Trophoblast cell (in vitro differentiated cells and primary cell): Measurements from ENCODE around the gene GAREM1. TPM values are rescaled to one million over a fixed set of nuclear protein-coding genes. Genes with fewer than 3 reads are reported as not detected.

Source experiments
- DNase-seq, 2 donors: peaks; one replicate each; pipeline ENCODE4 v3.0.0-alpha.2; 2016
- H2AFZ ChIP-seq: 2 replicates; pipeline ENCODE4 v1.6.1; 2013; ENCODE audit warnings: low read length, moderate library complexity, mild to moderate bottlenecking; ENCODE audit not compliant: insufficient read depth, poor library complexity
- H2AK5ac ChIP-seq: 2 replicates; pipeline ENCODE4 v1.6.1; 2013; ENCODE audit warnings: mild to moderate bottlenecking, low read length
- H2BK120ac ChIP-seq: 2 replicates; pipeline ENCODE4 v1.6.1; 2013; ENCODE audit warnings: low read length, mild to moderate bottlenecking, moderate library complexity; ENCODE audit not compliant: insufficient read depth, poor library complexity
- H2BK12ac ChIP-seq: 2 replicates; pipeline ENCODE4 v1.6.1; 2013; ENCODE audit warnings: mild to moderate bottlenecking, low read length, moderate library complexity
- H2BK5ac ChIP-seq: 2 replicates; pipeline ENCODE4 v1.6.1; 2013; ENCODE audit warnings: low read length, low read depth, moderate library complexity, mild to moderate bottlenecking; ENCODE audit not compliant: poor library complexity
- H3K14ac ChIP-seq: 2 replicates; pipeline ENCODE4 v1.6.1; 2013; ENCODE audit warnings: mild to moderate bottlenecking, low read length
- H3K18ac ChIP-seq: 2 replicates; pipeline ENCODE4 v1.6.1; 2013; ENCODE audit warnings: mild to moderate bottlenecking, low read length
- H3K23ac ChIP-seq: 2 replicates; pipeline ENCODE4 v1.6.1; 2013; ENCODE audit warnings: low read length
- H3K27ac ChIP-seq: 2 replicates; pipeline ENCODE4 v1.5.1; 2013; ENCODE audit warnings: low read depth, mild to moderate bottlenecking, inconsistent platforms, low read length, moderate library complexity
- H3K27me3 ChIP-seq: 2 replicates; pipeline ENCODE4 v1.6.1; 2013; ENCODE audit warnings: inconsistent platforms, mild to moderate bottlenecking, low read length, moderate library complexity; ENCODE audit not compliant: insufficient read depth
- H3K36me3 ChIP-seq, 2 experiments: 1 replicate in 1 of 2; 2 replicates in 1 of 2; pipeline ENCODE4 v1.6.1; 2013; ENCODE audit warnings: low read length in 2 of 2, mild to moderate bottlenecking in 2 of 2, moderate library complexity in 1 of 2; ENCODE audit not compliant: insufficient read depth in 2 of 2, control insufficient read depth in 1 of 2
- H3K4ac ChIP-seq: 2 replicates; pipeline ENCODE4 v1.6.1; 2013; ENCODE audit warnings: low read depth, mild to moderate bottlenecking, low read length, moderate library complexity
- H3K4me1 ChIP-seq, 2 experiments: 1 replicate in 1 of 2; 2 replicates in 1 of 2; pipeline ENCODE4 v1.6.1; 2013; ENCODE audit warnings: low read length in 2 of 2, mild to moderate bottlenecking in 2 of 2, moderate library complexity in 1 of 2; ENCODE audit not compliant: insufficient read depth in 2 of 2, control insufficient read depth in 1 of 2
- H3K4me2 ChIP-seq: 2 replicates; pipeline ENCODE4 v1.6.1; 2013; ENCODE audit warnings: inconsistent platforms, mild to moderate bottlenecking, low read length, moderate library complexity
- H3K4me3 ChIP-seq: 2 replicates; pipeline ENCODE4 v1.5.1; 2013; ENCODE audit warnings: mild to moderate bottlenecking, low read depth, low read length, inconsistent platforms
- H3K79me1 ChIP-seq: one replicate; pipeline ENCODE4 v1.6.1; 2013; ENCODE audit warnings: low read length
- H3K79me2 ChIP-seq: 2 replicates; pipeline ENCODE4 v1.6.1; 2013; ENCODE audit warnings: low read length, mild to moderate bottlenecking; ENCODE audit not compliant: control insufficient read depth, insufficient read depth, poor library complexity
- H3K9ac ChIP-seq: 2 replicates; pipeline ENCODE4 v1.6.1; 2013; ENCODE audit warnings: mild to moderate bottlenecking, low read length
- H3K9me3 ChIP-seq: 2 replicates; pipeline ENCODE4 v1.6.1; 2013; ENCODE audit warnings: low read depth, mild to moderate bottlenecking, control low read depth, inconsistent platforms, low read length; ENCODE audit not compliant: insufficient read depth
- H4K12ac ChIP-seq: 2 replicates; pipeline ENCODE4 v1.6.1; 2013; ENCODE audit warnings: low read depth, mild to moderate bottlenecking, low read length, moderate library complexity
- H4K8ac ChIP-seq: 2 replicates; pipeline ENCODE4 v1.6.1; 2013; ENCODE audit warnings: low read depth, mild to moderate bottlenecking, low read length, moderate library complexity
- H4K91ac ChIP-seq: one replicate; pipeline ENCODE4 v1.6.1; 2013; ENCODE audit warnings: low read depth, mild to moderate bottlenecking, low read length, moderate library complexity
- WGBS: extraction: QIAGEN DNeasy Blood & Tissue Kit; methylation state at CpG from one replicate; pipeline ENCODE4 v1.1.7; 2013; ENCODE audit warnings: missing lambda C conversion rate; ENCODE audit not compliant: insufficient read length, insufficient coverage; ENCODE audit errors: extremely low coverage; 5-methylcytosine and 5-hydroxymethylcytosine counted together
- polyA plus RNA-seq: library from polyadenylated mRNA; stranded (reverse); fragments of 200-250 nt; gene quantifications from 2 replicates; pipeline ENCODE4 v1.2.3, GENCODE V29; 2013

The GAREM1 gene
- 10.1 and 11.6 TPM in 2 replicates for polyA plus RNA-seq

- WGBS = no CpG with 5 or more reads among the region's 82 CpGs
- H3K36me3 ChIP-seq = no peaks in the 10 kb centered on the region
- no peaks in the 10 kb centered on the region for H3K9me3 ChIP-seq
- peak within 1 kb of the TSS; percentile 77 for H4K91ac ChIP-seq
- peak within 1 kb of the TSS; percentile 99 for H3K4me2 ChIP-seq
- peak within 1 kb of the TSS; percentile 87 for H3K27ac ChIP-seq
- H4K8ac ChIP-seq = peak within 1 kb of the TSS; percentile 73
- peak within 1 kb of the TSS; percentile 94 for H3K4me3 ChIP-seq
- H3K4me1 ChIP-seq = peaks cover 0 to 4% of the 10 kb centered on the region in 2 experiments
- peak; percentile 98 to 99 for DNase-seq
- H3K9ac ChIP-seq = peak within 1 kb of the TSS; percentile 83
- H3K27me3 ChIP-seq = no peaks in the 10 kb centered on the region
- H2AFZ ChIP-seq = peak within 1 kb of the TSS; percentile 87
- peak within 1 kb of the TSS; percentile 65 for H2AK5ac ChIP-seq
- peak within 1 kb of the TSS; percentile 41 for H2BK120ac ChIP-seq
- H2BK5ac ChIP-seq = peak within 1 kb of the TSS; percentile 64
- H3K14ac ChIP-seq = peak within 1 kb of the TSS; percentile 77
- H2BK12ac ChIP-seq = peak within 1 kb of the TSS; percentile 45
- peak within 1 kb of the TSS; percentile 92 for H3K18ac ChIP-seq
- H3K79me2 ChIP-seq = peaks cover 5% of the 10 kb centered on the region
- peak within 1 kb of the TSS; percentile 66 for H4K12ac ChIP-seq
- H3K23ac ChIP-seq = no peak within 1 kb of the TSS
- peak within 1 kb of the TSS; percentile 60 for H3K4ac ChIP-seq
- peaks cover 8% of the 10 kb centered on the region for H3K79me1 ChIP-seq
These were observed at the start of gene GAREM1 for GRCh38 chr18:32470714-32471633. Gene GAREM1, minus strand, starts transcription at chr18:32470882. Its CDS starts 454 bp downstream, at chr18:32470428.

- no peaks in the 10 kb centered on the region for H3K27me3 ChIP-seq
- WGBS = no CpG with 5 or more reads among the region's 7 CpGs
- H3K4ac ChIP-seq = no peak overlapping the region
- H2BK120ac ChIP-seq = no peak overlapping the region
- no peak overlapping the region for H4K91ac ChIP-seq
- H3K4me1 ChIP-seq = no peaks in the 10 kb centered on the region
- no peak overlapping the region for H2AK5ac ChIP-seq
- no peak overlapping the region for H3K14ac ChIP-seq
- H3K23ac ChIP-seq = no peak overlapping the region
- no peak overlapping the region for H3K4me3 ChIP-seq
- no peaks in the 10 kb centered on the region for H3K9me3 ChIP-seq
- H3K18ac ChIP-seq = no peak overlapping the region
- H2BK5ac ChIP-seq = no peak overlapping the region
- no peaks in the 10 kb centered on the region for H3K79me1 ChIP-seq
- no peak overlapping the region for H4K8ac ChIP-seq
- H2AFZ ChIP-seq = no peak overlapping the region
- no peak overlapping the region for H3K27ac ChIP-seq
- no peak for DNase-seq
- H3K9ac ChIP-seq = no peak overlapping the region
- H3K79me2 ChIP-seq = no peaks in the 10 kb centered on the region
- no peaks in the 10 kb centered on the region for H3K36me3 ChIP-seq
- no peak overlapping the region for H3K4me2 ChIP-seq
- no peak overlapping the region for H4K12ac ChIP-seq
- no peak overlapping the region for H2BK12ac ChIP-seq
These were observed 40.5 kb upstream of the GAREM1 start for GRCh38 chr18:32511147-32511546.

DNA sequence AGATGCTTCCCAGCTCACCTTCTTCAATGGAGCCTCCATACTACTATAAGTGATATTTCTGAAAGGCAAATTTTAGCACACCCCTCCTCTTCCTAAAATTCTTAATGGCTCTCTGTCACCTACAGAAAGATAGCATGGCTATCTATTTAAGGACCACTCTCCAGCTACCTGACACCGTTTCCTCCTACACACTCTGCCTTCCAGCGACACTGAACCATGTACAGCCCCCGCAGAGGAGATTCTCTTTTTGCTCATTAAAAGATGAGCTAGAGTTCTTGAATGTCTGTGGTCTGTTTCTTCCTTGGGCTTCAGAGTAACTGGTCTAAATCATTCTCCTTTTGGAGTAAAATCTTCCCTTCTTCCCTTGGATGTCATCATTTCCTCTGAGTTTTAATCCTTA is 38.4 kb upstream of the GAREM1 start:
- WGBS = no CpG with 5 or more reads among the region's 3 CpGs

DNA sequence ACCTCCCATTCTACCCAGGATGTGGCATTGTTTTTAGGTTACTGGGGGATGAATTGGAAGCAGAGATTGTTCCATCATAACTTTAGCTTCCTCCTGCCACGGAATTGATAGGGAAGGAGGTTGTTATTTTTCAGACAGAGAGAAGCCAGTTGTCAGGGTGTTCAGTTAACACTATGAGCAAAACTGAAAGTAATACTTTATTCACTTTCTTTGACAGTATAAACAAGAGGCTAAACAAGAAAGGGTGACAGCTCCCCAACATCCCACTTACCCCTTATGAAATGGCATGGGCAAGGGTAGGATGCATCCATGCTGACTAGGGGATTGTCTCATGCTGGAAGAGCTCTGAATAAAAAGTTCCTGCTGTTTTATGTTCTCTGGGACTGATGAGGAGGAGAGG is 36.4 kb upstream of the GAREM1 start:
- Histone ChIP-seq H3K9ac (no peak overlapping the region), H2BK120ac (no peak overlapping the region), H3K79me1 (no peaks in the 10 kb centered on the region), H2AK5ac (no peak overlapping the region), H3K23ac (no peak overlapping the region), H3K9me3 (no peaks in the 10 kb centered on the region), H2BK5ac (no peak overlapping the region), H3K79me2 (no peaks in the 10 kb centered on the region), H2AFZ (no peak overlapping the region), H4K12ac (no peak overlapping the region), H3K4me3 (no peak overlapping the region), H3K4me2 (no peak overlapping the region), H3K27me3 (no peaks in the 10 kb centered on the region), H3K14ac (no peak overlapping the region), H3K27ac (no peak overlapping the region), H3K4ac (no peak overlapping the region), H2BK12ac (no peak overlapping the region), H3K18ac (no peak overlapping the region), H3K4me1 (no peaks in the 10 kb centered on the region), H4K91ac (no peak overlapping the region), H4K8ac (no peak overlapping the region), H3K36me3 (no peaks in the 10 kb centered on the region)
- no peak for DNase-seq
- no CpG with 5 or more reads among the region's 1 CpG for WGBS

More for the DNA sequence above, 38.4 kb upstream of the GAREM1 start:
- Histone ChIP-seq H3K4me3 (no peak overlapping the region), H3K27me3 (no peaks in the 10 kb centered on the region), H2AK5ac (no peak overlapping the region), H3K4me1 (no peaks in the 10 kb centered on the region), H2BK5ac (no peak overlapping the region), H4K12ac (no peak overlapping the region), H2BK12ac (no peak overlapping the region), H2AFZ (no peak overlapping the region), H3K9me3 (no peaks in the 10 kb centered on the region), H3K23ac (no peak overlapping the region), H3K4ac (no peak overlapping the region), H3K18ac (no peak overlapping the region), H3K4me2 (no peak overlapping the region), H3K79me2 (no peaks in the 10 kb centered on the region), H3K79me1 (no peaks in the 10 kb centered on the region), H3K36me3 (no peaks in the 10 kb centered on the region), H3K27ac (no peak overlapping the region), H2BK120ac (no peak overlapping the region), H4K91ac (no peak overlapping the region), H3K14ac (no peak overlapping the region), H4K8ac (no peak overlapping the region), H3K9ac (no peak overlapping the region)
- no peak for DNase-seq
